H9 (cell line): ENCODE measurements around the gene GPC3. TPM values are rescaled to one million over a fixed set of nuclear protein-coding genes. Genes with fewer than 3 reads are reported as not detected.

Experiments used
- DNase-seq: peaks from one replicate; pipeline ENCODE4 v3.0.0-alpha.2; 2017
- H2AFZ ChIP-seq: one replicate; pipeline ENCODE4 v1.6.1; 2013; ENCODE audit warnings: mild to moderate bottlenecking, low read length, control low read depth, moderate library complexity
- H2AK5ac ChIP-seq: 2 replicates; pipeline ENCODE4 v1.6.1; 2013; ENCODE audit warnings: low read length, control low read depth, mixed read lengths; ENCODE audit not compliant: insufficient read length
- H2BK120ac ChIP-seq: one replicate; pipeline ENCODE4 v1.6.1; 2013; ENCODE audit warnings: low read depth, mild to moderate bottlenecking, low read length, control low read depth, inconsistent platforms; ENCODE audit not compliant: poor library complexity, severe bottlenecking
- H2BK12ac ChIP-seq: 2 replicates; pipeline ENCODE4 v1.6.1; 2013; ENCODE audit warnings: low read length, control low read depth, mixed read lengths, low read depth; ENCODE audit not compliant: insufficient read length
- H2BK15ac ChIP-seq: 2 replicates; pipeline ENCODE4 v1.6.1; 2013; ENCODE audit warnings: low read depth, low read length, control low read depth
- H2BK20ac ChIP-seq: one replicate; pipeline ENCODE4 v1.6.1; 2013; ENCODE audit warnings: low read depth, mild to moderate bottlenecking, low read length, control low read depth, inconsistent platforms; ENCODE audit not compliant: poor library complexity, severe bottlenecking
- H2BK5ac ChIP-seq: 2 replicates; pipeline ENCODE4 v1.6.1; 2013; ENCODE audit warnings: low read length, control low read depth, mixed read lengths; ENCODE audit not compliant: insufficient read length
- H3K14ac ChIP-seq: 2 replicates; pipeline ENCODE4 v1.6.1; 2013; ENCODE audit warnings: low read length, control low read depth; ENCODE audit not compliant: insufficient read depth
- H3K18ac ChIP-seq: 2 replicates; pipeline ENCODE4 v1.6.1; 2013; ENCODE audit warnings: low read depth, mild to moderate bottlenecking, mixed read lengths, low read length, control low read depth; ENCODE audit not compliant: insufficient read length
- H3K23ac ChIP-seq: 2 replicates; pipeline ENCODE4 v1.6.1; 2013; ENCODE audit warnings: low read length, control low read depth, mixed read lengths, low read depth; ENCODE audit not compliant: insufficient read length
- H3K23me2 ChIP-seq: 2 replicates; pipeline ENCODE4 v1.6.1; 2013; ENCODE audit warnings: low read depth, mild to moderate bottlenecking, mixed read lengths, low read length, control low read depth; ENCODE audit not compliant: insufficient read length, poor library complexity, severe bottlenecking
- H3K27ac ChIP-seq: 2 replicates; pipeline ENCODE4 v1.5.1; 2013; ENCODE audit warnings: low read length, control low read depth, mixed read lengths, low read depth; ENCODE audit not compliant: insufficient read length
- H3K27me3 ChIP-seq: 2 replicates; pipeline ENCODE4 v1.6.1; 2013; ENCODE audit warnings: low read length, control low read depth, inconsistent platforms; ENCODE audit not compliant: insufficient read depth
- H3K4ac ChIP-seq: 2 replicates; pipeline ENCODE4 v1.6.1; 2013; ENCODE audit warnings: low read depth, mild to moderate bottlenecking, control low read depth, inconsistent platforms, low read length, moderate library complexity
- H3K4me1 ChIP-seq: 2 replicates; pipeline ENCODE4 v1.6.1; 2013; ENCODE audit warnings: low read length, control low read depth, inconsistent platforms; ENCODE audit not compliant: insufficient read depth
- H3K4me2 ChIP-seq: 2 replicates; pipeline ENCODE4 v1.6.1; 2013; ENCODE audit warnings: low read length, control low read depth, mixed read lengths; ENCODE audit not compliant: insufficient read length, insufficient read depth
- H3K56ac ChIP-seq: 2 replicates; pipeline ENCODE4 v1.6.1; 2013; ENCODE audit warnings: low read depth, mild to moderate bottlenecking, mixed read lengths, low read length, control low read depth; ENCODE audit not compliant: insufficient read length
- H3K79me1 ChIP-seq: 2 replicates; pipeline ENCODE4 v1.6.1; 2013; ENCODE audit warnings: low read depth, mild to moderate bottlenecking, moderate library complexity, low read length, control low read depth, inconsistent platforms; ENCODE audit not compliant: insufficient read depth, poor library complexity, severe bottlenecking
- H3K79me2 ChIP-seq: 2 replicates; pipeline ENCODE4 v1.6.1; 2013; ENCODE audit warnings: low read length, control low read depth, inconsistent platforms; ENCODE audit not compliant: insufficient read depth
- H3K9ac ChIP-seq: 2 replicates; pipeline ENCODE4 v1.6.1; 2013; ENCODE audit warnings: low read length, control low read depth, mixed read lengths; ENCODE audit not compliant: insufficient read length; ENCODE audit errors: extremely low read depth
- H3K9me3 ChIP-seq: one replicate; pipeline ENCODE4 v1.6.1; 2013; ENCODE audit warnings: low read depth, low read length, inconsistent platforms; ENCODE audit not compliant: control insufficient read depth
- H3T11ph ChIP-seq: one replicate; pipeline ENCODE4 v1.6.1; 2013; ENCODE audit warnings: mild to moderate bottlenecking, low read length, control low read depth, inconsistent platforms
- H4K20me1 ChIP-seq: one replicate; pipeline ENCODE4 v1.6.1; 2013; ENCODE audit not compliant: control insufficient read depth, insufficient read length, insufficient read depth
- H4K5ac ChIP-seq: 2 replicates; pipeline ENCODE4 v1.6.1; 2013; ENCODE audit warnings: low read depth, mild to moderate bottlenecking, mixed read lengths, low read length, control low read depth; ENCODE audit not compliant: insufficient read length
- H4K8ac ChIP-seq: replicated peaks from 2 replicates; pipeline ENCODE4 v1.6.1; 2013; ENCODE audit warnings: low read length, control low read depth, mixed read lengths, low read depth; ENCODE audit not compliant: insufficient read length
- H4K91ac ChIP-seq: 2 replicates; pipeline ENCODE4 v1.6.1; 2013; ENCODE audit warnings: low read depth, mild to moderate bottlenecking, moderate library complexity, mixed read lengths, low read length, control low read depth; ENCODE audit not compliant: insufficient read length
- H3K27ac Mint-ChIP-seq, 3 experiments: 2 replicates in 2 of 3; 3 replicates in 1 of 3; pipeline ENCODE4 v1.8.0; 2020 to 2021; ENCODE audit warnings: mixed read lengths in 3 of 3, mild to moderate bottlenecking in 1 of 3, moderate library complexity in 1 of 3
- H3K27me3 Mint-ChIP-seq: 2 replicates; pipeline ENCODE4 v1.8.0; 2021; ENCODE audit warnings: low read depth, mild to moderate bottlenecking, moderate library complexity, mixed read lengths
- H3K36me3 Mint-ChIP-seq, 3 experiments: 2 replicates in 2 of 3; 3 replicates in 1 of 3; pipeline ENCODE4 v1.8.0; 2020 to 2021; ENCODE audit warnings: low read depth in 3 of 3, mixed read lengths in 3 of 3; ENCODE audit not compliant: insufficient read depth in 1 of 3
- H3K4me1 Mint-ChIP-seq, 2 experiments: 2 replicates each; pipeline ENCODE4 v1.8.0; 2020; ENCODE audit warnings: mixed read lengths in 2 of 2
- H3K4me3 Mint-ChIP-seq, 2 experiments: 2 replicates in 1 of 2; 3 replicates in 1 of 2; pipeline ENCODE4 v1.8.0; 2020 to 2021; ENCODE audit warnings: mild to moderate bottlenecking in 2 of 2, mixed read lengths in 2 of 2, moderate library complexity in 1 of 2
- H3K9me3 Mint-ChIP-seq, 2 experiments: 2 replicates in 1 of 2; 3 replicates in 1 of 2; pipeline ENCODE4 v1.8.0; 2020; ENCODE audit warnings: mild to moderate bottlenecking in 2 of 2, mixed read lengths in 2 of 2, moderate library complexity in 1 of 2
- CTCF ChIP-seq: fragments of 200-600 bp; sonication (generic); conservative IDR thresholded peaks from 3 replicates; pipeline ENCODE4 v1.8.0; 2021; ENCODE audit warnings: antibody characterized with exemption, mild to moderate bottlenecking
- WGBS: extraction: QIAGEN DNeasy Blood & Tissue Kit; methylation state at CpG from one replicate; pipeline ENCODE4 v1.1.7; 2013; ENCODE audit warnings: missing lambda C conversion rate, low lambda C conversion rate, mixed read lengths; ENCODE audit not compliant: insufficient read length; ENCODE audit errors: extremely low coverage; 5-methylcytosine and 5-hydroxymethylcytosine counted together
- total RNA-seq: library from RNA; stranded (reverse); gene quantifications from 2 replicates; pipeline ENCODE4 v1.2.1, GENCODE V29; 2021

The GPC3 gene
- total RNA-seq, 1 experiment from 2014 or later, result 108 TPM

GRCh38 chrX:133950214-133950613, 35.2 kb downstream of the GPC3 start:
- no CpG with 5 or more reads among the region's 3 CpGs for WGBS
- Histone ChIP-seq H3K18ac (no peak overlapping the region), H3K27me3 (no peaks in the 10 kb centered on the region), H3K14ac (no peak overlapping the region), H3K27ac (no peak overlapping the region), H2BK20ac (no peak overlapping the region), H3K79me1 (no peaks in the 10 kb centered on the region), H2AFZ (no peak overlapping the region), H2BK5ac (no peak overlapping the region), H2BK15ac (no peak overlapping the region), H3K9me3 (no peaks in the 10 kb centered on the region), H3K23me2 (no peaks in the 10 kb centered on the region), H2BK120ac (no peak overlapping the region), H3K4ac (no peak overlapping the region), H3K9ac (no peak overlapping the region), H3K79me2 (no peaks in the 10 kb centered on the region), H3K4me2 (no peak overlapping the region), H4K8ac (no peak overlapping the region), H3K4me1 (no peaks in the 10 kb centered on the region), H2AK5ac (no peak overlapping the region), H3T11ph (no peak overlapping the region), H4K5ac (no peak overlapping the region), H4K91ac (no peak overlapping the region), H2BK12ac (no peak overlapping the region), H4K20me1 (no peaks in the 10 kb centered on the region), H3K23ac (no peak overlapping the region), H3K56ac (no peak overlapping the region)
- Mint-ChIP-seq H3K27ac (no peak overlapping the region), H3K36me3 (peaks cover 19 to 54% (median 22%) of the 10 kb centered on the region in 3 experiments), H3K9me3 (peaks cover 6 to 9% of the 10 kb centered on the region in 2 experiments; a peak in 4 of 5 replicates), H3K4me3 (no peak overlapping the region), H3K4me1 (peaks cover 26 to 27% of the 10 kb centered on the region in 2 experiments), H3K27me3 (no peaks in the 10 kb centered on the region)
- DNase-seq, result no peak
- no peak for TF ChIP-seq CTCF
